ENCODE results near the gene FAHD1. TPM values are rescaled to one million over a fixed set of nuclear protein-coding genes. Genes with fewer than 3 reads are reported as not detected.

The FAHD1 gene
- total and polyA plus RNA-seq, 2 experiments from 2014 or later = 76.6 to 101 TPM

GRCh38 chr16:1834096-1834495, 7.1 kb downstream of the FAHD1 start:
- H3K9me2 ChIP-seq (replicated peaks; ENCODE audit: insufficient read depth) = no peaks in the 10 kb centered on the region
- H3K4me1 ChIP-seq (ENCODE audit: insufficient read depth) = peaks cover 23% of the 10 kb centered on the region
- no peak overlapping the region for H3K27ac ChIP-seq
- no peaks in the 10 kb centered on the region for H3K9me3 ChIP-seq (ENCODE audit: low read depth)
- TF ChIP-seq EZH2 (IDR thresholded peaks at IDR 0.05; ENCODE audit: borderline replicate concordance) (no peak), CTCF (IDR thresholded peaks at IDR 0.05; ENCODE audit: poor library complexity) (no peak), EZH2phosphoT487 (IDR thresholded peaks at IDR 0.05; ENCODE audit: low read depth, severe bottlenecking, unreplicated experiment) (no peak)
- DNase-seq (ENCODE audit: low spot score) = no peak
- no peak overlapping the region for H3K4me3 ChIP-seq
- H3K36me3 ChIP-seq (replicated peaks; ENCODE audit: insufficient read depth, low read depth) = no peaks in the 10 kb centered on the region
- no peaks in the 10 kb centered on the region for H4K20me1 ChIP-seq (ENCODE audit: insufficient read depth, poor library complexity, severe bottlenecking)
- H2AFZ ChIP-seq = no peak overlapping the region
- no peaks in the 10 kb centered on the region for H3K27me3 ChIP-seq
- peaks cover 33% of the 10 kb centered on the region for H3K79me2 ChIP-seq
- H3K4me2 ChIP-seq = no peak overlapping the region
- WGBS (ENCODE audit: low lambda C conversion rate, missing lambda C conversion rate) = 82% methylated on average over 5 of the region's 5 CpGs

- Histone ChIP-seq H3K4me2 (no peak overlapping the region), H3K27me3 (no peaks in the 10 kb centered on the region), H3K27ac (no peak overlapping the region), H2AFZ (no peak overlapping the region), H3K36me3 (replicated peaks; ENCODE audit: insufficient read depth, low read depth) (no peaks in the 10 kb centered on the region), H4K20me1 (ENCODE audit: insufficient read depth, poor library complexity, severe bottlenecking) (no peaks in the 10 kb centered on the region), H3K79me2 (no peaks in the 10 kb centered on the region), H3K9me3 (ENCODE audit: low read depth) (no peaks in the 10 kb centered on the region), H3K4me3 (no peak overlapping the region), H3K9me2 (replicated peaks; ENCODE audit: insufficient read depth) (no peaks in the 10 kb centered on the region), H3K4me1 (ENCODE audit: insufficient read depth) (no peaks in the 10 kb centered on the region)
- TF ChIP-seq CTCF (IDR thresholded peaks at IDR 0.05; ENCODE audit: poor library complexity) = no peak
- no peak for TF ChIP-seq EZH2 (IDR thresholded peaks at IDR 0.05; ENCODE audit: borderline replicate concordance)
- no peak for TF ChIP-seq EZH2phosphoT487 (IDR thresholded peaks at IDR 0.05; ENCODE audit: low read depth, severe bottlenecking, unreplicated experiment)
- no peak for DNase-seq (ENCODE audit: low spot score)
- 65% methylated on average over 9 of the region's 9 CpGs for WGBS (ENCODE audit: low lambda C conversion rate, missing lambda C conversion rate)
Observed at GRCh38 chr16:1839554-1839953, 12.5 kb downstream of the FAHD1 start.

- Histone ChIP-seq H4K20me1 (ENCODE audit: insufficient read depth, poor library complexity, severe bottlenecking) (no peaks in the 10 kb centered on the region), H3K79me2 (no peaks in the 10 kb centered on the region), H3K9me3 (ENCODE audit: low read depth) (no peaks in the 10 kb centered on the region), H3K36me3 (replicated peaks; ENCODE audit: insufficient read depth, low read depth) (no peaks in the 10 kb centered on the region), H3K4me2 (no peak overlapping the region), H3K27ac (no peak overlapping the region), H3K27me3 (no peaks in the 10 kb centered on the region), H2AFZ (no peak overlapping the region), H3K4me1 (ENCODE audit: insufficient read depth) (no peaks in the 10 kb centered on the region), H3K9me2 (replicated peaks; ENCODE audit: insufficient read depth) (no peaks in the 10 kb centered on the region), H3K4me3 (no peak overlapping the region)
- TF ChIP-seq CTCF (IDR thresholded peaks at IDR 0.05; ENCODE audit: poor library complexity) (no peak), EZH2phosphoT487 (IDR thresholded peaks at IDR 0.05; ENCODE audit: low read depth, severe bottlenecking, unreplicated experiment) (no peak), EZH2 (IDR thresholded peaks at IDR 0.05; ENCODE audit: borderline replicate concordance) (no peak)
- WGBS (ENCODE audit: low lambda C conversion rate, missing lambda C conversion rate) = 48% methylated on average over 4 of the region's 4 CpGs
- no peak for DNase-seq (ENCODE audit: low spot score)
Observed at GRCh38 chr16:1845985-1846384, 19.0 kb downstream of the FAHD1 start.

GRCh38 chr16:1846416-1846815, 19.4 kb downstream of the FAHD1 start:
- no peak for DNase-seq (ENCODE audit: low spot score)
- no peak overlapping the region for H3K4me2 ChIP-seq
- H3K79me2 ChIP-seq = no peaks in the 10 kb centered on the region
- no peaks in the 10 kb centered on the region for H3K9me2 ChIP-seq (replicated peaks; ENCODE audit: insufficient read depth)
- H3K4me3 ChIP-seq = no peak overlapping the region
- no peaks in the 10 kb centered on the region for H3K36me3 ChIP-seq (replicated peaks; ENCODE audit: insufficient read depth, low read depth)
- H3K27ac ChIP-seq = no peak overlapping the region
- H2AFZ ChIP-seq = no peak overlapping the region
- WGBS (ENCODE audit: low lambda C conversion rate, missing lambda C conversion rate) = 80% methylated on average over 1 of the region's 1 CpG
- TF ChIP-seq EZH2 (IDR thresholded peaks at IDR 0.05; ENCODE audit: borderline replicate concordance) = no peak
- no peak for TF ChIP-seq CTCF (IDR thresholded peaks at IDR 0.05; ENCODE audit: poor library complexity)
- no peak for TF ChIP-seq EZH2phosphoT487 (IDR thresholded peaks at IDR 0.05; ENCODE audit: low read depth, severe bottlenecking, unreplicated experiment)
- no peaks in the 10 kb centered on the region for H3K27me3 ChIP-seq
- H4K20me1 ChIP-seq (ENCODE audit: insufficient read depth, poor library complexity, severe bottlenecking) = no peaks in the 10 kb centered on the region
- no peaks in the 10 kb centered on the region for H3K4me1 ChIP-seq (ENCODE audit: insufficient read depth)
- H3K9me3 ChIP-seq (ENCODE audit: low read depth) = no peaks in the 10 kb centered on the region
